Muscle of back (tissue), 13 donors: ENCODE results near the gene EMC6. TPM values are rescaled to one million over a fixed set of nuclear protein-coding genes. Genes with fewer than 3 reads are reported as not detected.

ENCODE experiments used
- DNase-seq, 3 donors: peaks; one replicate each; pipeline versions ENCODE4 v3.0.0 to v3.0.0-alpha.2; 2013
- long read RNA-seq, 9 donors: transcript quantifications; one replicate each; lab custom pipeline, GENCODE V29; 2026
- polyA plus RNA-seq, 10 donors: library from polyadenylated mRNA; unstranded; fragments of 120-200 nt; gene quantifications; one replicate each; pipeline ENCODE4 v1.2.1, GENCODE V29; 2013; ENCODE audit not compliant: insufficient read length in 10 of 10

The EMC6 gene
- 10 to 100 TPM; 25.9 to 46.3 (median 34.4) TPM for polyA plus RNA-seq
- long read RNA-seq, donor 1, transcript EMC6-202 (2 exons, 762 nt), result minor isoform, 6 of 26 reads
- long read RNA-seq, donor 1, transcript EMC6-201 (2 exons, 653 nt), result major isoform, 20 of 26 reads
- long read RNA-seq, donor 1, partial matches to known transcripts, result 0 of 26 reads
- long read RNA-seq, donor 1, other reads (novel, unspliced or antisense), result 0 of 26 reads
- long read RNA-seq, donor 2, transcript EMC6-202 (2 exons, 762 nt), result minor isoform, 6 of 31 reads
- long read RNA-seq, donor 2, transcript EMC6-201 (2 exons, 653 nt), result major isoform, 25 of 31 reads
- long read RNA-seq, donor 2, partial matches to known transcripts, result 0 of 31 reads
- long read RNA-seq, donor 2, other reads (novel, unspliced or antisense), result 0 of 31 reads
- long read RNA-seq, donor 3, result 0 reads
- long read RNA-seq, donor 4, transcript EMC6-201 (2 exons, 653 nt), result major isoform, 23 of 27 reads
- long read RNA-seq, donor 4, partial matches to known transcripts, result 0 of 27 reads
- long read RNA-seq, donor 4, other reads (novel, unspliced or antisense), result 0 of 27 reads
- long read RNA-seq, donor 5, transcript EMC6-201 (2 exons, 653 nt), result major isoform, 45 of 57 reads
- long read RNA-seq, donor 5, transcript EMC6-202 (2 exons, 762 nt), result minor isoform, 12 of 57 reads
- long read RNA-seq, donor 5, partial matches to known transcripts, result 0 of 57 reads
- long read RNA-seq, donor 5, other reads (novel, unspliced or antisense), result 0 of 57 reads
- long read RNA-seq, donor 6, transcript EMC6-202 (2 exons, 762 nt), result minor isoform, 5 of 37 reads
- long read RNA-seq, donor 6, transcript EMC6-201 (2 exons, 653 nt), result major isoform, 32 of 37 reads
- long read RNA-seq, donor 6, partial matches to known transcripts, result 0 of 37 reads
- long read RNA-seq, donor 6, other reads (novel, unspliced or antisense), result 0 of 37 reads
- long read RNA-seq, donor 7, transcript EMC6-202 (2 exons, 762 nt), result minor isoform, 6 of 27 reads
- long read RNA-seq, donor 7, transcript EMC6-201 (2 exons, 653 nt), result major isoform, 21 of 27 reads
- long read RNA-seq, donor 7, partial matches to known transcripts, result 0 of 27 reads
- long read RNA-seq, donor 7, other reads (novel, unspliced or antisense), result 0 of 27 reads
- long read RNA-seq, donor 8, transcript EMC6-201 (2 exons, 653 nt), result major isoform, 21 of 22 reads
- long read RNA-seq, donor 8, partial matches to known transcripts, result 0 of 22 reads
- long read RNA-seq, donor 8, other reads (novel, unspliced or antisense), result 0 of 22 reads
- long read RNA-seq, donor 9, transcript EMC6-201 (2 exons, 653 nt), result major isoform, 5 of 6 reads
- long read RNA-seq, donor 9, partial matches to known transcripts, result 0 of 6 reads
- long read RNA-seq, donor 9, other reads (novel, unspliced or antisense), result 0 of 6 reads

DNA sequence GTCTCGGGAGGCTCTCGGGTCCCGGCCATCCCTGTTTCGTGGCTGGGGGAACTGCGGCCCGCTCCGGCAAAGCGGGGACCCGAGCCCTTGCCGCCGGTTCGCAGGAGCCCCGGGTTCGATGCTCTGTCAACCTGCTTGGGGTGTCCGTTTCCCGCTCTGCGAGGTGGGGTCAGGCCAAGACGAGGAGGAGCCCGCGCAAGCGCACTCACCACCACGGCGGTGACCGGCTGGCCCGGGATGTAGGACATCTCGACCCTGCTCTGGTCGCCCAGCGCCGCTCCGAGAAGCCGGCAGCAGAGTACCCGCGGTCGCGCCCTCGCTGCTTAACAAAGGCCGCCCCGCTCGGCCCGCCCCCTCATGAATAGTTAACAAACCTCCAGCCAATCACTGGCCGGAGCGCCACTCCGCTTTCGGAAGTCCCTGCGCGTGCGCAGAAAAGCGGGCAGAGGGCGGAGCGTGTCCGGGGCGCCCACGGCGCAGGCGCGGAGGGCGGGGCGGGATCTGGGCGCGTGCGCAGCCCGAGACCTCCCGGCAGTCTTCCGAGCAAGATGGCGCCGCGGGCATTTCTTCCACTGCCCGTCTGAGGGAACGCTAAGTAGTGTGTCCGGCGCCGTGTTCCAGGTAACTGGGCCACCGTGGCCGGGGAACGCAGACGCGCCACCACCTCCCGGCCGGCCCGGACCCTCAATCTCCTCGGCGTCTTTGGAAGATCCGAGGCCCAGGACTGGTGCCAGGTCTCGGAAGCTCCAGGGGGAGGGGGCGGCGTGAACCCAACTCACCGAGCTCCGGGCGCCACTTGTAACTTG lies at the start of gene EMC6, which contains the start of gene TAX1BP3:
Gene EMC6 (plus strand): TSS at position 534 of the 806 bp plus-strand sequence. CDS start 335 bp downstream, outside the sequence.
Gene TAX1BP3 (minus strand): TSS at position 300 of the 806 bp plus-strand sequence. CDS start 52 bp downstream, at position 248.
- peak; percentile 98 to 100 (median 100) for DNase-seq

DNA sequence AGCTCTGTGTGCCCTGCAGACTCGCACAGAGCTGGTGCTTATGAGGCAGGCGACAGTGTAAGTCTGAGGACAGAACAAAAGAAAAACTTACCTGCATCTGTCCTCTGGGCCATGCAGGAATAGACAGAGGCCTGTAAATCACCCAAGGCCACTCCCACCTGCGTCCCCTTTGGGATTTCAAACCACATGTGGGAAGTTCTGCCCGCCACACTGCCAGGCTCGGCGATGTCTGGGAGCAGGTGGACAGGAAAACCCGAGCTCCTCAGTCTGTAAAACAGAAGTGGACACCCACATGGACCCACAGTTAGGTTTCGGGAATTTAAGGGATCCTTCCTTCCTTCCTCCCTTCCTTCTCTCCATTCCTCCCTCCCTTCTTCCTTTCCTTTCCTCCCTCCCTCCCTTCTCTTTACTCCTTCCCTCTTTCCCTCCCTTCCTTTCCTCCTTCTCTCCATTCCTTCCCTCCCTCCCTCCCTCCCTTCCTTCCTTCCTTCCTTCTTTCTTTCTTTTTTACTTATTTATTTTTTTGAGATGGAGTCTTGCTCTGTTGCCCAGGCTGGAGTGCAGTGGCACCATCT lies 47.4 kb upstream of the EMC6 start:
- DNase-seq, result no peak

DNA sequence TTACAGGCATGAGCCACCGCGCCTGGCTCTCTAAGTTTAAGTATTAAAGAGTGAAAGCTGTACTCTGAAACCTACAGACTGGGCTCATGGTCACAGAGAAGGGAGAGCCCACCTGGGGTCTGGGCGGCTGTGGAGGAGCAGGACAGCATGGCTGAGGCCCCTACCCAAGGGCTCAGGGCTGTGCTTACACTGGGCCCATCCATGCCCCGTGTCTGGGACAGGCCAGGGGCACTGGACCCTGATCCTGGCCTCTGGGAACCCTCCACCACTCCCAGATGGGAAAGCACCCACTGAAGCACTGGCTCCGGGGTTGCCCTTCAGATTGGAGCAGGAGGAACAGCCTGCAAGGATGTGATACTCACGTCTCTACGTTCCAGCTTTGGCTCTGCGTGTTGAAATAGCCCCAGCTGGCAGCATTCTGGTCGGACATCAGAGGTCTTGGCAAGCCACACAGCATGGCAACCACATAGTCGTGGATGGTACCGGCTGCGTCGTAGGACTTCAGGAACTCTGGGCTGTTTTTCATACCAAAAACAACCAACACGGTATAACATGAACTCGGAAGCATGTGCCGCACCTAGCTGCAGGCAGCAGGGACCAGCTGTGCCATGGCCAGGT lies 45.5 kb upstream of the EMC6 start:
- DNase-seq, result no peak

DNA sequence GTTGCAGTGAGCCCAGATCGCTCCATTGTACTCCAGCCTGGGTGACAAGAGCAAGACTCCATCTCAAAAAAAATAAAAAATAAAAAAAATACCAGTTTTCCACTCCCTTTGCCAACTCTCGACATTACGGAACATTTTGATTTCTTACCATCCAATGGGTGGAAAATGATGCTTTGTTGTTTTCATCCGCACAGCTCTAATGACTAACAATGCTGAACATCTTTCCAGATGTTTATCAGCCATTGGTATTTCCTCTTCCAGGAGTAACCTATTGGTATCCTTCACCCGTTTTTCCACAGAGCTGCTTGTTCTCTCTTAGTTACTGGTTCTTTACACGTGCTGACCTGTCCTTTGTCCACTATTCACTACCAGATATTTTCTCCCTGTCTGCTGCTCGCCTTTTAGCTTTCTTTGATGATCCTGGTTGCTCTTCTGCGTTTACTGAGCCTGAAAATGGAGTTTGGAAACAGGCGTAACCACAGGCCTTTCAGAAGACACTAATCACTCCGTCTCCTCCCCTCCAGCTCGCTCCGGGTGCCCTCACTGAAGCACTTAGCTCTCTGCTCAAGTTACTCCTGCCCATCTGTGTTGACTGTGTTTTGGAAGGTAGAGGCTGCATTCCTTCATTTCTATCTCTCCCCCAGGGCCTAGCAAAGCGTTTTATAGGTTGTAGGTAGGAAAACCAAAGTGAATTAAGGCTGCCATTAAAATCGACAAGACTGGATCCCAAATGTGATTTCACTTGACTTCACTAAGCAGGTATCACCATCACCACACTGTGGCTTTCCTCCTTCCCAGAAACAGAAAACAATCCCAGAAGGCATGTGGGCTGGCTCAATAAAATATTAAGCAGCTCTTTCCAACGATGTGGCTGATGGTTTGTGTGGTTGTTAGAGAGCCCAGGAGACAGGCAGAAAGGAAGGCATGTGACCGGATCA lies 41.5 kb upstream of the EMC6 start:
- DNase-seq, result no peak

DNA sequence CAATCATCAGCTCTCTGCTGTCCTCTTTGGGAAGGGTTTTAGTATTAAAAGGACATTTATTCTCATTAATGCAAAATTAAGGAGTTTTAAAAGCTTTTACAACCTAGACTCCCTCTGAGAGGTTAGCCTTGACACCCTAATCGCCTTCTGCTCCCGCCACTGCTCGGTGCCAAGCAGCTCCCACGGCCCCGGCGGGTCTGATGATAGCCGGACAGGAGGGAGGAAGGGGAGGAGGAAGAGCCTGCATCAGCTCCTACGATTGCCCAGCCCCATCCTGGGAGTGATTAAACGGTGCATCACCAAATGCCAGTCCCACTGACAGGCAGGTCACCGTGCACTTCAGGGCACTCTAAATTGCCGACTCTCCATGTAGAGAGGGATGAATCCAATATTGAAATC lies 40.8 kb upstream of the EMC6 start:
- no peak for DNase-seq

DNA sequence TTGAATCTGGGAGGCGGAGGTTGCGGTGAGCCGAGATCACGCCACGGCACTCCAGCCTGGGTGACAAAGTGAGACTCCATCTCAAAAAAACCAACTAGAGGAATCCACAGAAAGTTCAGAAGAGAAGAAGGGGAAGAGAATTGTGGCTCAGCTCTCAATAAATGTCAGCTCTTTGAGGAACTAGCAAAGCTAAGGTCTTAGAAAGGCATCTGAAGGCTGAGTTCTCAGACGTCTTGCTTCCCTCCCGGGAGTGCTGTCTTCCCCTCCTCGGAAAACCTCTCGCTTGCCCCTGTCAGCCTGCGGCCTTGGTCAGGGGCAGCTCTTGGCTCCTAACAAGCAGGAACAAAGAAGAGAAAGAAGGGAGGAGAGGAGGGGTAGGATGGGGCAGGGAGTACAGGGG lies 37.8 kb upstream of the EMC6 start:
- no peak for DNase-seq

DNA sequence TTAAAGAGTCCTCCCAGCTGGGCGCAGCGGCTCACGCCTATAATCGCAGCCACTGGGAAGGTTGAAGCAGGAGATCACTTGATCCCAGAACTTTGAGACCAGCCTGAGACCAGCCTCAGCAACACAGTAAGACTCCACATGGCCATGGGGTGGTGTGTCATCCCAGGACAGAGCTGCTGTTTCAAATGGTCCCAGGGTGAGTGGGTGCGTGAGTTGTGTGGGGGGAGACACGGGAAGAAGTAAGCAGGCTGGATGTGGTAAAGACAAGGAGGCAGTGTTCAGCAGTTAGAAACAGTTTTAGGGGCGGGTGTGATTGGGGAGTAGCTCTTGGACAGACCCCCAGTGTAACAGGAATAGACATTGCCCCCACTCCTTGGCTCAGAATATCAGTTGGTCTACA lies 36.3 kb upstream of the EMC6 start:
- DNase-seq, result no peak

DNA sequence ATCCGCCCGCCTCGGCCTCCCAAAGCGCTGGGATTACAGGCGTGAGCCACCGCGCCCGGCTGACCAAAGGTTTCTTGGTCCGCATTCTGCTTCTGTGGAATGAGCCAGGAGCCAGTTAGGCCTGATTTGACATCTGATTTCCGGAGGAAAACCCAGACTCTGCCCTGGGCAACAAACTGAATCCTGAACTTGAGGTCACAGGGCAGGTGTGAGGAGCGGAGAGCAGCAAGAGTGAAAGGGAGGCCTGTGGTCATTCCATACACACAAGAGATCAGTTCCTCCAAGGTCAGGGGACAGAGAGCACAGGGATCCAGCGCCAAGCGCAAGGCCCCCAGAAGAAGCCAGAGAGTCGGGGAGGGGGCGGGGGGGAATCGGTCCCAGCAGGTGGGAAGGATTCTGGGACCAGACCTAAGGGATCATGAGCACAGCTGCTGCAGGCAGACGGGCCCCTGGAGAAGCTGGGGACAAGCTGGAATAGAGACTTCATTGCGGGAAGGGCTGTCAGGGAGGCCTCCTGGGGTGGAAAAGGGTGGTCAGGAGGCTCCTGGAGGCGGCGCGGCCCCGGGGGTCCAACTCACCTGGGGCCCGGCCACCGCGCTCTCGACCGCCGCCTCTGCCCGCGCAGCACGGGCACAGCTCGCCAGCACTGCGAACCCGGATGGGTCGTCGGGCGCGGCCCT lies 33.0 kb upstream of the EMC6 start:
- DNase-seq, result no peak

DNA sequence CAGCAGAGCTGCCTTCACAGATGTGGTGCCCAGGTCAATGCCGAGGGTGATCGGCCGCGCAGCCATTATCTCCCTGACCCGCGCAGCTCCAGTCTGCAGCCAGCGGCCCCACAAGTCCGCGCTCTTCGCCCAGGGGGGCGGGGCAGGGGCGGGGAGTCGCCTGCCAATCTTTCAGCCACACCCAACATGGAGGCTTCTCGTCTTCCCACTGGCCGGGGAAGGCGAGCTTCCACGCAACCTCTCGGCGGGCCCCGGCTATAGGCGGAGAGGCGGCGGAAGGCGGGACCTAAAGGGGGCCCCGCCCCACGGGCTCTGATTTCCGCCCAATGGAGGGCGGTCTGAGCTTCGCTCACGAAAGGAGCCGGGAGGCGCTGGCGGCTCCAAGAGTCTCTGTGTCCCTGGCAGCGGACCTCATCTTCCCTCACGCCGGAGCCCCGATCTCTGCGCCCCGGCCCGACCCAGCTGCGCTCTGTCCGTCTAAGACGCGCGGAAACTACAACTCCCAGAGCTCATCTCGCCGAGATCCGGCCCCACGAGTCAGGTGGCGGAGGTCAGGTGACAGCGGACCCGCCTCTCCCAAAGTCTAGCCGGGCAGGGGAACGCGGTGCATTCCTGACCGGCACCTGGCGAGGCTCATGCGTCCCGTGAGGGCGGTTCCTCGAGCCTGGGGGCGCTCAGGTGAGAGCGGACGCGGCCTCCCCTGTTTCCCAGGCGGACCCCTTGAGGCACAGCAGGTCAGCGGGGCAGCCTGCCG lies 32.3 kb upstream of the EMC6 start, which contains the start of the genes CTNS and SHPK:
Gene CTNS (plus strand): TSS at position 607 of the 754 bp plus-strand sequence. CDS start 3,447 bp downstream, outside the sequence.
Gene SHPK (minus strand): TSS at position 97 of the 754 bp plus-strand sequence. CDS start 31 bp downstream, at position 66.
- peak; percentile 96 to 99 (median 97) for DNase-seq

DNA sequence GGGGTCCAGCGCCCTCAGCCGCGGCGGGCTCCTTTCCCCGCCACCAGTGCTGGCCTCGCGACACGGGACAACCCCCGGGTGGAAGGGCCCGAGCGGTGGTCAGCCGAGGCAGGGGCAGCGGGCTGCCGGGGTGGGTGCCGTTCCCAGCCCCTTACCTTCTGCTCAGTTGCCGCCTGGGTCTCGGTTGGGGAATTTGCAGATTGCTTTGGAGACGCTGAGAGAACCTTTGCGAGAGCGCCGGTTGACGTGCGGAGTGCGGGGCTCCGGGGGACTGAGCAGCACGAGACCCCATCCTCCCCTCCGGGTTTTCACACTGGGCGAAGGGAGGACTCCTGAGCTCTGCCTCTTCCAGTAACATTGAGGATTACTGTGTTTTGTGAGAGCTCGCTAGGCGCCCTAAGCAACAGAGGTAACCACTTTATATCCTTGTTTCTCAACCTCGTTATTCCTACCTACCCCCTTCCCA lies 31.7 kb upstream of the EMC6 start:
- no peak for DNase-seq

DNA sequence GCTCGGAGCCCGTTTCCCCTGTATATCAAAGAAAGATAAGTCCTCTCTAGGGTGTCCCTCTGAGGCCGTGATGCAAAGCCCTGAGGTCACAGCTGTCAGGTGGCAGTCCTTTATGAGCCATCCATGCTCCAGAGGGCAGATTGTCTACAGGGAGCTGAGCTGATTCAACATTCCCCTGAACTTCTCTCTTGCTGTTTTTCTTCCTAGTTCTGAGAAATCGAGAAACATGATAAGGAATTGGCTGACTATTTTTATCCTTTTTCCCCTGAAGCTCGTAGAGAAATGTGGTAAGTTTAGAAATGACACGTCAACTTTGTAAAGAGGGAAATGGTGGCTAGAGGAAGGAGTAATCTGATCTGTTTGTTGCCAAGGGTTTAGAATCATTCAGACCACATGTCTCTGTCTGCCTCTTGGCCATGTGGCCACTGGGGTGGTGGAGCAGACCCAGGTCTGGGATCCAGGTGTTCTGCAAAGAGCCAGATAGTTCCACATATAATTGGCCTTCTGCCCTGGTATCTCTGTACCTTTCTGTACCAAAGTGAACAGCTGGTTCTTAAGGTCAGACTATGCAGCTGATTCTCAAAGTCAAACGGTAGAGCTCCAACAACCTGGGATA lies 28.5 kb upstream of the EMC6 start:
- DNase-seq, result no peak

DNA sequence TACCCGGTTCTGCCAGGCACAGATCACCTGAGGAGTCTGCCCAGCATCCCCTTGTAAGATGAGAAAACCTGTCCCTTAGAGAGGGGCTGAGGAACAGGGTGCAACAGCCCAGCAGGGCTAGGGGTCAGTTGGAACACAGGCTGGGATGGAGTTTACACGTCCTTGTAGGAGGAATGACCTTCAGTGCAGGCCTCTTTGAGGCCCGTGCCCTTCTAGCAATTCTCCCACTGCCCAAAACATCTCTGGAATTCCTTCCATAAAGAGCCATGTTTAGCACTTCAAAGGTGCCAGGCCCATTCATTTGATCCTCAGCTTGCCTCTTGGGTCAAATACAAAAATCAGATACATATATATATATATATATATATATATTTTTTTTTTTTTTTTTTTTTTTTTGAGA lies 27.6 kb upstream of the EMC6 start:
- no peak for DNase-seq

DNA sequence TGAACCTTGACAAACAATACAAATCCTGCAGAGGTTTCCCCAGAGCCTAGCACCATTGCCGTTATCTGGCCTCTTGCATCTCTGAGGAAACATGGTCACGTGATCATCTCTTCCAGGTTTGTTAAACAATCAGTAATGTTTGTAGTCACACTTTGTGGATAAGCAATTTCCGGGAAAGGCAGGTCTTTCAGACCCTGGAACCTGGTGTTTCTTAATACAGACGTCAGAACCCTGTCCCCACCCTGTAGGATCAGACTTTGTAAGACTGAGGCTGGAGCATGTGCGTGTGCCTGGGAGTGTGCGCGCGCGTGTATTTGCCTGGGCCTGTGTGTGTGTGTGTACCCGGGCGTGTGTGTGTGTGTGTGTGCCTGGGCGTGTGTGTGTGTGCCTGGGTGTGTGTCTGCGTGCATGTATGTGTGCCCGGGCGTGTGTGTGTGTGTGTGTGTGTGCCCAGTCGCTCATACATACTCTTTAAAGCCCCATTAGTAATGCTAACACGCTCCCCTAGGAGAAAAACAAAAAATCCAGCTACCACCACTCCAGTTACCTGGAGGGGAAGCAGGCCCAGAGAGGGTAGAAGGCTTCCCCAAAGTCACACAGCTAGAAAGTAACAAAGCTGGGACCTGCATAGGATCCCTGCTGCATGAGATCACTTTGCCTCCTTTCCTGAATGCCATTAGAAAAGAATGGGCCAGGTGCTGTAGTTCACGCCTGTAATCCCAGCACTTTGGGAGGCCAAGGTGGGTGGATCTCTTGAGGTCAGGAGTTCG lies 26.7 kb upstream of the EMC6 start:
- no peak for DNase-seq

DNA sequence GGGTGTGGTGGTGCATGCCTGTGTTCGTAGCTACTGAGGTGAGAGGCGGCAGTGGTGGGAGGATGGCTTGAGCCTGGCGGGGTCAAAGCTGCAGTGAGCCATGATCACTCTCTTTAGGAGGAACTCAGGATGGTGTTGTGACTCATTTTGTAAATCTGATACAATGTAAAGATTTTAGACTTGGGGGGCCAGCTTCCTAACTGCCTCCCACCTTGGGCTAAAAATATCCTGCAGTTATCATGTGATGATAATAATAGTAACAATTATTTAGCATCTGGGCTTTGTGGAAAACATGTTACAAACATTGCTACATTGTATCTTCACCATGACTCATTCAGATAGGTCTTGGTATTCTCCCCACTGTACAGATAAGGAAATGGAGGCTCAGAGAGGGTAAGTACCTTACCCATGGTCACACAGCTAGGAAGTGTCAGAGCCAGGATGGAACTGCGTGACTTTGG lies 24.7 kb upstream of the EMC6 start:
- no peak for DNase-seq

DNA sequence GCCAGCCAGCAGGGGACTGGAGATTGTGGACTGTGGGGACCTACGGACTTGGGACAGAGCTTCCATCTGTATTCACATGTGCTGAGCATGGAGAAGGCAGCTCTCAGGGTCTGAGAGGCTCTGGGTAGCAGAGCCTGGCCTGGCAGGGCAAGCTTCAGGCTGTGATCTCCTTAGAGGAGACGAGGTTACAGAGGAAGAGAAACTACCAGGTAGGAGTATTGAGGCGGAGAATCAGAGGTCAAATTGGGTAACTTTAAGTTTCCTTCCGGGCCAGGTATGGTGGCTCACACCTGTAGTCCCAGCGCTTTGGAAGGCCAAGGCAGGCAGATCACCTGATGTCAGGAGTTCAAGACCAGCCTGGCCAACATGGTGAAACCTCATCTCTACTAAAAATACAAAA lies 23.3 kb upstream of the EMC6 start:
- no peak for DNase-seq
